AG08395 (cell line): Measurements from ENCODE around the gene RASAL2.

ENCODE experiments used
- DNase-seq: peaks from one replicate; pipeline ENCODE4 v3.0.0; 2012; ENCODE audit warnings: mixed read lengths, low spot score

The RASAL2 gene

DNA sequence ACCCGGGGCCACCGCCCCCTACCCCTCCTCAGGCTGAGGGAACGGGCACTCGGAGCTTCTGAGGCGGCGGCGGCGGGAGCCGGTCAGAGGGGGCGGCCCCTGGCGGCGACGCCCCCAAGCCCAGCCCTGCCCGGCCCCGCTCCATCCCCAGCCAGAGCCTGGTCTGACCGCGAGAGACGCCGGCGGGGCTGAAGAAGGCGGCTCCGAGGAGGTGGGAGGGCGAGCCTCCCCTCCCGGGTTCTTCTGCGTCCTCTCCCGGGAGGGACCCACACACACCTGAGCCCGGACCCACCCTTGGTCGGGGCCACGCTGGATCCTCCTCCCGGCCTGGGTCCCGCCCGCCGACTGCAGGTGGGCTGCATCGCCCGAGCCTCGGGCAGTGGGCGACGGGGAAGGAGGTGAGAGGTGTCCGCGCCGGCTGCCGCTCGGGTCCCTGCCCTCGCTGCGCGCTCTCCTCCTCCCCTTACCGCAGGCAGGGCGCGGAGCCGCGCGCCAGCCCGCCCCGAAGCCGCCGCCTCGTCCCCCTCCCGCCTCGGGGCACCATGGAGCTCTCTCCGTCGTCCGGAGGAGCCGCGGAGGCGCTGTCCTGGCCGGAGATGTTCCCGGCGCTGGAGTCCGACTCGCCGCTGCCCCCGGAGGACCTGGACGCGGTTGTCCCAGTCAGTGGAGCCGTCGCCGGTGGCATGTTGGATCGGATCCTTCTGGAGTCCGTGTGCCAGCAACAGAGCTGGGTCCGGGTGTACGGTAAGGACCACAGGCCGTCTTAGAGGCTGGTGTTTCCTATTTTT lies at the start of gene RASAL2:
RASAL2 (plus strand) TSS at position 154 of the 788 bp plus-strand sequence; CDS start at position 543, 389 bp downstream.
- peak; percentile 65 for DNase-seq

DNA sequence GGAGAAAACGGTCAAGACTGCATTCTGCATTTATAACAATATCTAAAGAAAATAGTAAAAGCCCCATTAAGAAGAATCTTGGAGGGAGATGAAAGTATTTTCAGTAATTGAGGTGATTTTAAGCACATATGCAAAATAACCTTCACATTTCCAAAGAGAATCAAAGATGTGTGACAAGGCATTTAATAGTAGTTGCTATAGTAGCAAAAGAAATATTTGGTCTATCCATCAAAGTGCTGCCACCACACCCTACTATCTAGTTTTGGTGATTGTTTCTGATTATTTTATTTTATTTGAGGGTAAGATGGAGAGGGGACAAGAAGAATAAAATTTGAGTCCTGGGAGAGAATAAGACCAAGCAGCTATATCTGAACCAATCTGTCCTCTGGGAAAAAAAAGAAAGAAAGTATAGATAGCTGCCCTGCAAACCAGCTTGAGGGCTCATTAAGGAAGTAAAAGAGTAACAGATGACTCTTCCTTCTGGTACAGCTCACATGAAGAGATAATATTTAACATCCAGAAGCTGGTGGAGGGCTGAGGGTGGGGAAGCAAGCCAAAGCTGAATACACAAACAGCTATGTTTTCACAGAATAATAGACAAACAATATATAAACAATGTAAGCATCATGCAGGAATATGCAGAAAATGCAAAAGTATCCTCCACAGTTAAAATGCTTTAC lies 47.2 kb upstream of the RASAL2 start:
- no peak for DNase-seq

DNA sequence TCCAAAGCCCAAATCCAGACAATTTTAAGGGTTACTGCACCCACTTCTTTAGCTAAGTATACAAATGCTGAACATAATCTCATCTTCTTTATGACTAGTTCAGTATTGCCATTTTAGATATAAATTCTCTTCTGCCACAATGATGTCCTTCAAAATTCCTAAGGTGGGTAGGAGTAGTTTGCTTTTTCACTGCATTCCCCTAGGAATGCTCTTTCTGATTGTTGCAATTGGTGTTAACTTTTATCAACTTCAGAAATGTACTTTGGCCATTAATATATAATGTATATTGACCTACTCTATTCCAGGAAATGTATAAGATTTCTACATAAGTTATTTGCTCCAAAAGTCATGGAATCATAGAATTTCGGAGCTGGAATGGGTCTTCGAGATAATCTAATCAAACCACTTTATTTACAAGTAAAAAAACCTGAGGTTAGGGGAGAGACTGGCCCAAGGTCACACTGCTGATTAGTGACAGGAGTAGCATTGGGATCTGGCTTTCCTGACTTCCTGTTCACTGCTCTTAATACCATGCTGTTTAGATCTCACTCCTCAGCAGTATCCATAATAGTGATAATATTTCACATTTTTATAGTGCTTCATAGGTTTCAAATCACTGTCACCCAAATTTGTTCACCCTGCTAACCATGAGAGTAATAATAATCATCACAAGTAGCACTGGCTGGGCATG lies 46.4 kb upstream of the RASAL2 start:
- no peak for DNase-seq

DNA sequence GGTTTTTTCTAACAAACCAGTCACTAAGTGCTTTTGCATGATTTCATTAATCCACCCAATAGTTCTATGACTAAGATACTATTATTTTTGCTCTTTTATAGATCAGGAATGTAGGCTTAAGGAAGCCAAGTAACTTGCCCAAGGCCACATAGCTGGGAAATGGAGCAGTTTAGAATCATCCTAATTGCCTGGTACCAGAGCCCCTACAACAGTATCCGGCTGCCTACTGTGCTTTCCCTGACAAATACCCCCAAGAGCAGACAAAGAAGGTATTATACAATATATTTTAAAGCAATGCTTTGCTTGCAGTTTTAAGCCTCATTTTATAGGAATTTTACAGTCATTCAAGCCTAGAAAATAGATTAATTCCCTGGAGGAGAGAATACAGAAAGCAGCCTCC lies 45.5 kb upstream of the RASAL2 start:
- DNase-seq: no peak

DNA sequence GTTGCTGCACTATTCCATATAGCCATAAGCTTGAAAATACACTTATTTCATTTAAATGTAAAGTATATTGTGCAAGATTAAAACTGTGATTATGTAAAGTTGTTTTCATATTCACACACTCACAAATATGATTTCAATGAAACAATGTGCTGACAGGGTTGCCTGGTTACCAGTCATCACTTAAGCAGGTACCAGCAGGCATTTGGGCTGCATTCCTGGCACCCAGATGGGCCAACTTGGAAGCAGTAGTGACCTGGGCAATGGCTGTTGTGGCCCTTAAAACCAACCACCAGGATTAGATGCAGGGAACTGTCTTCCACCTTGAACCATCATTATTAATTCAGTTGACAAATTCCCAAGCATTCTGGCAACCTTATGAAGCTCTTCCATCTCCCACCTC lies 45.0 kb upstream of the RASAL2 start:
- DNase-seq: no peak

DNA sequence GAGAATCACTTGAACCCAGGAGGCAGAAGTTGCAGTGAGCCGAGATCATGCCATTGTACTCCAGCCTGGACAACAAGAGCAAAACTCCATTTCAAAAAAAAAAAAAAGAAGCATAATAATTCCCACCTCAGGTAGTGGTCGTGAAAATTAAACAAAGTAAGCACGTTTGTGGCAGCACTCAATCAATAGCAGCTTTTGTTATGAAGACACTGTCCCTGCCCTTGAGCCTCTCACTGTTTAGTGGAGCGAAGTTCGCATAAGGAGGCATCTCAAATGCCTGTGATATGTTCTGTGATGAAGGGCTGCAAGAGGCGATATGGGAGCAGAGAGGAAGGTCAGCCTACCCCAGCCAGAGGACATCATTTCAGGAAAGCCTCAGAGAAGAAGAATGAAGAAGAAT lies 43.8 kb upstream of the RASAL2 start:
- DNase-seq: no peak

DNA sequence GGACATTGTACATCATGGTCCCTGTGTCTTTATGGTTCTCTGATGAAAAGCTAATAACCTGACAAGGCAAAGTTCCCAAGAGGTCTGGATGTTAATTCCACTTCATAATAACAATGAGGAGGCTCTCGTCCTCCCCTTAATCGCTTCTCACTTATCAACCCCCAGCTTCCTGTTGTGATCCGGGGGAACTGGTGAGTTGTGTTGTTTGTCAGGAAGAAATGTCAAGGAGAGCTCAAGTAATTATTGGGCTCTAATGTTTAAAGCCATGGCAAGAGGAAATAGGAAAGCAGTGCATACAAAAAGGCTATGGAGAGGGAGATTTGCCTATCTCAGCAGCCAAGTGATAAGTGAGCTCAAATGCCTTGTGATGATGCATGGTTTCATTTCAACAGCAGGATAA lies 42.8 kb upstream of the RASAL2 start:
- no peak for DNase-seq

DNA sequence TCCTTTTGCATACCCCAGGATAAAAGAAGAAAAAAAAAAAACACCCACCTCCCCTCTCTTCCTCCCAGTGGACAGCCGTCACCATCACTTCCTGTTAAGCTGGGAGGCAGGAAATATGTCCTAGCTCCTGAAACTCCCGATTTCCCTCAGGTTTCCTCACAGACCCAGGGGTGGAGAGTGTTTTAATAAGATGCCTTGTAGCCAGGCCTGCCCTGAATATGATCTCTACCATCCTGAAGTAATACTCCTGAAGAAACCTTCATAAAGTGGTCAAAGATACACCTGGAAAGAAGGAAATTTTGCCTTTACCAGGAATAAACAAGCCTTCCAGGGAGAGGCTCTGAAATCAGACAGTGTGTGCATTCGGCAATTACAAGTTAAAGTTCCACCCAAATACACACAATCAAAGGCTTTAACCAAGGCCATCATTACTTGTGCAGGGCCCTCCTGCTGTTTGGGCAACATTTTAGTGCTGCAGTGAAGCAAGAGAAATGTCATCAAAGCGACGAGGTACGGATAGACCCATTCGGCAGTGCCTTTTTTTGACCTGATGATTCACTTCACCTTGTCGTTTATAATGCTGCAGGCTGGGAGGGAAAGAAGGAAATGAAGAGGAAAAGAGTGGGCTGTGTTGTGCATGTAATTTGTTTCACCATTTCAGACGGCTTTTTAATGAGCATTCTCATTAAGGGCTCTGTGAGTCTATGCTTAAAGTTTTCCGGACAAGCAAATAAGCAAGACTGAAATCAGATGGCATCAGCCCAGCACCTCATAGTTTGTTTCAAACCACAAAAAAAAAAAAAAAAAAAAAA lies 41.0 kb upstream of the RASAL2 start:
- DNase-seq: peak; percentile 25

DNA sequence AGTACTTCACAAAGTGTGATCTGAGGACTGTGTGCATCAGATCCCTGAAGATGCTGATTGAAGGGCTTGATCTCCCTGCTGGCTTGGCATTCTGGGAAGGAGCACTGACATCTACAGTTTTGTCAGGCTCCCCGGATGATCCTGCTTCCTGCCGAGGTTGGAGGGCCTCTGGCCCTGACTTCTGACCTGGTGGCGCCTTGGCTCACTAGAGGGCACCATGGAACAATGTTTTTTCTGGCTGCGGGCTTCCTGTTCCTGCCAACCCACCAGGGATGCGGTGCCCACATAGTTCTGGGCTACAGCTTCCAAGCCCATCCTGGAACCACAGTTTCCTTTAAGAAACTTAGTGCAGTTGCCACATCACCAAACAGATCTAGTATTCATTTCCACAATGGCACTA lies 38.8 kb upstream of the RASAL2 start:
- DNase-seq: peak; percentile 38

DNA sequence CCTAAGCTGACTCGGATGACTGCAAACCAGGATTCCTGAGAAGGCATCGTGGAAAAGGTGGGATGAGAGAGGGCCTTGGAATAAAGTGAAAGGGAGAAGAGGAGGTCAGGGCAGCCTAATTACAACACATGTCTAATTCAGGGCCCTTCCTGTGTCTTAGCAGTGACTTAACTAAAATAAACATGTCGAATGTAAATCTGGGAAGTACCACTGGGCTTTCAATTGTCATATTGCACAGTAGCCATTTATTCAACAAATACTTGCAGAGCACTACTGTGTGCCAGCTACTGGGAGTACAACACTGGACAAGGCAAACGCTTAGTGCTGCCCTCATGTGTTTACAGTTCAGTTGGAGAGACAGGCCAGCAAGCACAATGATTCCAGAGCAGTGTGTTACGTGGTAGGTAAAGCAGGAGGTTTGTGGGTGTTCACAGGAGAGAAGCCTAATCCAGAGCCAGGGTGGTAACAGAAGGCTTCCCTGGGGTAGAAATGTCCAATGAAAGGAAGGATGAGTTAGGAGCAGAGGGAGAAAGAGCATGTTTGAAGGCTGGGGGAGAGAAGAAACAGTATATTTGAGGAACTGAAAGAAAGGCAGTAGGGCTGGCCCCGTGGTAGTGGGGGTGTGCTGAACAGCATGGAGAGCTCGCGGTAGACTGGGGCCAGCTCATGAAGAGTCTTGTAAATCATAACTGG lies 38.0 kb upstream of the RASAL2 start:
- DNase-seq: no peak

DNA sequence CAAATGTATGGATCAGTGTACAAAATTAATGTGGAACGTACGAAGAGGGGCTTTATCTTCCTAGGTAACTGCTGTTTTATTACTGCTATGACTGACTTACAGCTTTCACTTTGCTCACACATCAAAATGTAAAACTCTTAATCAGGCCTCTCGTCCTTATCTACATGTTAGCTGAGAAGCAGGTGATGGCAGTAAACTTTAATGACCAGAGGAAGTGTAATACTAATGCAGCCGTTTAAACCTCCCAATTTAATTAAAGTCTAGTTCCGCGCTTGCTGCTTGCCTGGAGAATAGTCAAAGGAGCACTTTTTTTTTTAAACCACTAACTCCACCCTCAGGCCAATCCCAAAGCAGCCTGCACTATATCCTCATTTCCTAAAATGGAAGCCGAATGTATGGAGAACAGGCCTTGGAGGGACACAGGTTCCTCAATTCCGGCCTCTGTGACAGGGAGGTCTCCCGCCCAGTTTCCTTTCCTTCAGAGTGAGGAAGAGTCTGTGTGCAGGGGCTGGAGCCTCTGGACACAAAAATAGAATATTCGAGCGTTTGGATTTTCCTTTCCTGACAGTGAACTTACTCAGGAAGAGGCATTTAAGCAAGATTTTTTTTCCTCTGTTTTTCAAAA lies 36.7 kb upstream of the RASAL2 start:
- DNase-seq: no peak

DNA sequence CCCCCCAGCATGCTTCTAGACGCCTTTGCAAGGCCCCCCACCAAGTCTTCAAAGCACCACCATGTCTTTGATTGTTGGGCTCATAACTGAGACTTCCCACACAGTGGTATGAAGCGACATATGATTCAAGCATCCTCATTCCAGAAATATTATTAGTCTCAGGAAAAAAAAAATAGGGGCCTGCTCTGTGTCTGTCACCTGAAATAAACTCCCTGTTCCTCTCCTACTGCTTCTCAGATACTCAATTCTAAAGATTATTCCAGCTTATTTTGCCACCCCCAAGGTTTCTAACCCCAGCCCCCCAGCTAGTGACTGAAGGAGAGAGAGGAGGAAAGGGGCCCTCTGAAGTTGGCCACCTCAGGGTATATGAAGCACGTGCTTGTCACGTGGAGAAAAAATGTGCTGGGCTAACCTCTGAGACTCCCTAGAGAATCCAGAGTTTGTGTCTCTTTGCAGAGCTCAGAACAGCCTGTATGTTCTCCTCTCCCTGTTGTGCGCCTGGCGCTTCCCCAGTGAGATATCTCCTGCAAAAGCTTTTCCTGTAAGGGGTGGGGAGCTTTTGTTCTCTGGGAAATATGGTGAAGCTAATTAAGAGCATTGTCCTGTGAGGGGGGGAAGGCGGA lies 35.9 kb upstream of the RASAL2 start:
- DNase-seq: peak; percentile 38

DNA sequence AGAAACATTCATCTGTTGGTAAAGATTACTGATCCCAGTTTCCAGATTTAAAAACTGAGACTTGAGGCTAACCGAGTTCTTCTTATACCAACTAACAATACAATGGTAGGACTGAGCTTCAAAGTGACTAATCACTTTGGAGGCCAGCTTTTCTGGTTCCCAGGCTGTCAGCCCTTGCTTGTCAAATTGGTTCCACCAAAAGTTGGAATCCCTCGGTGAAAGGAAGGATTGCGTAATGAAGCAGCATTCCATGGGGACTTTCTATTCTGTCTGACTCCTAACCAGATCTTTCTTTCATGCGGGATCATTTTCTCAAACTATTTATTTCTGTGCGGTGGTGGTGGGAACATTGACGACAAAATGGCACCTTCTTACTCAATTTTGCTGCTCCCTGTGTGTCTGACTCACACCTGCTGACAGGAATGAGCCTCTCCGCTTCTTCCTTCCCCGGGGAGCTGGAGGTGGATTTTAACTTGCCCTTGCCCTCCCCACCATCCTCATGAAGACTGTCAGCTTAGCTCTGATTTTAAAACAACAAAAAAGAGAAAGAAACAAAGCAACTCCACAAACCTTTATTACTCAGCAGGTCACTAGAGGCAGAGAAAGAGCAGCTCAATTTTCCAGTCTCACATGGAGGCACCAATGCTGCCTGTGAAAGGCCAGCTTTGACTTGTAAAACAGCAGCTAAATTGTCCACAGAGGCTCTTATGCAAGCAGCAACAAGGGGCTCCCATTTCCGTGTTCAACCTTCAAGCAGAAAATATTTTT lies 32.9 kb upstream of the RASAL2 start:
- DNase-seq: peak; percentile 74

DNA sequence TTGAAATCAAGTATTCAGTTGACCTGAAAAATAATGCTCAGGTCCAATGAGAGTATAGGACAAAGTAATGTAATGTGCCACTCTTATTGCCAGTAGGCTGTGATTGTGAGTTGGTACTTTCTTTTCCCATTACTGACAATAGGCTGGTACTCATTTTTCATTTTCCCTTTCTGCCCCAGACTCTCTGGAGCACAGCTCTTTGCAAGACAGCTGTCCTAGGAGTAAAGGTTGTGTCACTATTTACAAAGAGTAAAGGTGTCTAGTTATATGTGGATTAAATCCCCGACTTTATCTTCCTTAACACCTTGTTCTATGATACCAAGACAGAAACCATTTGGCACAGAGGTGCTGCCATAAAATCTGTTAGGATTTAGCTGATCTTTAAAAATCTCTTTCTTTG lies 32.3 kb upstream of the RASAL2 start:
- no peak for DNase-seq

DNA sequence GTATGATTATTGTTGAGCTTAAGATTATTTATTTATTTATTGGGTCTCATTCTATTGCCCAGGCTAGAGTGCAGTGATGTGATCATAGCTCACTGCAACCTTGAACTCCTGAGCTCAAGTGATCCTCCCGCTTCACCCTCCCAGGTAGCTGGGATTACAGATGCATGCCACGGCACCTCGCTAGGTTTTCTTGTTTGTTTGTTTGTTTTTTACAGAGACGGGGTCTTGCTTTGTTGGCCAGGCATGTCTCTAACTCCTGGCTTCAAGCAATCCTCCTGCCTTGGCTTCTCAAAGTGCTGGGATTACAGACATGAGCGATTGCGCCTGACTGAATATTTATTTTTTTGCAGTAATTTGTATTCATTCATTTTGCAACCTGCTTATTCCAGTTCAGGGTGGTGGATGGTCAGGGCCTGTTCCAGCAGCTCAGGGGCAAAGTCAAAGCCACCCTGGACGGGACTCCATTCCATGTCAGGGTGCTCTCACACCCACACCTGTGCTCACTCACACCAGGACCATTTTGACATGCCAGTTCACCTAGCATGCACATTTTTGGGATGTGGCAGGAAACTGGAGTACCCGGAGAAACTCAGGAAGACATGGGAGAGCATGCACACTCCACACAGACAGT lies 29.6 kb upstream of the RASAL2 start:
- DNase-seq: no peak

DNA sequence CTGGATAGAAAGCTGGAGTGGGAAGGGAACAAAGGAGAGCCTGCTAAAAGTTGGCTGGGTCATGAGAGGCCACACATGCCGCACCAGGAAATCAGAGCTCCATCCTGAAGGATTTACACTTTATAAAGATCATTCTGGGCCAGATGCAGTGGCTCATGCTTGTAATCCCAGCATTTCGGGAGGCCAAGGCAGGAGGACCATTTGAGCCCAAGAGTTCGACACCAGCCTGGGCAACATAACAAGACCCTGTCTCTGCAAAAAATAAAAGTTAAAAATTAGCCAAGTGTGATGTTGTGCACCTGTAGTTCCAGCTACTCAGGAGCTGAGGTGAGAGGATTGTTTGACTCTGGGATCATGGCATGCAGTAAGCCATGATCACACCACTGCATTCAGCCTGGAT lies 28.7 kb upstream of the RASAL2 start:
- no peak for DNase-seq

DNA sequence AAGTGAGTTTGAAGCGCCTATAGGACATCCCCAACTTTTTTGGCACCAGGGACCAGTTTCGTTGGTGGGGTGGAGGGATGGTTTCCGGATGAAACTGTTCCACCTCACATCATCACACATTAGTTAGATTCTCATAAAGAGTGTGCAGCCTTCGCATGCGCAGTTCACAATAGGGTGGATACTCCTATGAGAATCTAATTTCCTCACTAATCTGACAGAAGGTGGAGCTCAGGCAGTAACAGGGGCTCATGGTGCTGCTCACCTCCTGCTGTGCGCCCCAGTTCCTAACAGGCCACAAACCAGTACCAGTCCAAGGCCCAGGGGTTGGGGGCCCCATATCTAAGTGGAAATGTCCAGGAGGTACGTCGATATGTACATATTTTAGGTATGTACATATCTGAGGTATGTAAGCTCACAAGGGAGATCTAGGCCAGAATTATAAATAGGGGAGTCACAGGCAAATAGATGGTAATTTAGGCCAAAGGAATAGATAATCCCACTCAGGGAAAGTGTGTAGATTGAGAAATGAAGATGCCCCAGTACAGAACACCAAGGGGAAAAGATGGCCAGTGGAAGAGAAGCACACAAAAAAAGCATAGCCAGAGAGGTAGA lies 27.5 kb upstream of the RASAL2 start:
- DNase-seq: no peak

DNA sequence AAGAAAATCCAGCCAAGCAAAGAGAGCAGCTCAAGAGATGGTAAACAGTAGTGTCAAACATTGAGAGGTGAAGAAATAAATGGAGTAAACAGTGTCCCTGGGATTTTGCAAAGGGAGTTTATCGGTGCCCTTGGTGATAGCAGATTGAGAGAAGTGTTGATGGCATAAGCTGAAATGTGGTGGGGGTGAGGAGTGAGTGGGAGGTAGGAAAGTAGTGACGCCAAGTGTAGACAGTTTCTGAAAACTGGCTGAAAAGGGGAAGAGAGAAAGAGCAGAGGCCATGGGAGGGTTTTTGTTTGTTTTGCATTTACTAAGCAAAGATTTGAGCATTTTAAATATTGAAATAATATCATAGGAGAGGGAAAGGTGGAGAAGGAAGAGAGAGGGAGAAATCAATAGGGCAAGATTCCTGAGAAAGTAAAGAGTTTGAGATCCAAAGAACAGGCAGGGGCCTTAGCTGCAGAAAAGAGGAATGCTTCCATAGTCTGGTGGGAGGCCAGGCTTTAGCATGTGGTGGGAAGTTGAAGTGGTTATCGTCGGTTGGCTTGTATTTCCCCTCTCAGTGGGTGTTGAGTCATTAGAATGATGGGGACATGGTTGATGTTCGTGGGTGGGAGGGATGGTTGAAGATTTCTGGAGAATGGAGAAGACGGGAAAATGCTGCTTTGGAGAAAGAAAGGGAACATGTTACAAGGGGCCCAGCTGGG lies 26.8 kb upstream of the RASAL2 start:
- no peak for DNase-seq
